HepG2 (cell line): ENCODE results near the gene P3H4. TPM values are rescaled to one million over a fixed set of nuclear protein-coding genes. Genes with fewer than 3 reads are reported as not detected.

Experiments
- BCL3 ChIP-seq: sonication (generic); formaldehyde crosslinking; IDR thresholded peaks from 2 replicates; pipeline ENCODE4 v1.5.1; 2020; ENCODE audit warnings: mild to moderate bottlenecking, missing genetic modification reagents, moderate library complexity
- CCAR2 ChIP-seq: fragments of 200-400 bp; formaldehyde crosslinking; optimal IDR thresholded peaks from 2 replicates; pipeline ENCODE3; 2018; ENCODE audit warnings: low read depth, mild to moderate bottlenecking, low read length, moderate library complexity
- DPF2 ChIP-seq: sonication (generic); formaldehyde crosslinking; IDR thresholded peaks from 2 replicates; pipeline ENCODE4 v1.4.0; 2020; ENCODE audit warnings: mild to moderate bottlenecking, low read depth, missing genetic modification reagents, borderline replicate concordance
- IKZF5 ChIP-seq: IDR thresholded peaks from 2 replicates; pipeline ENCODE4 v1.6.1; 2018; ENCODE audit warnings: missing genetic modification reagents, mild to moderate bottlenecking, missing compliant biosample characterization
- MEIS1 ChIP-seq: sonication (generic); formaldehyde crosslinking; IDR thresholded peaks from 2 replicates; pipeline ENCODE4 v1.9.0; 2021; ENCODE audit warnings: mild to moderate bottlenecking, missing genetic modification reagents, moderate library complexity, borderline replicate concordance
- NFATC3 ChIP-seq: sonication (generic); formaldehyde crosslinking; IDR thresholded peaks from 2 replicates; pipeline ENCODE4 v1.5.1; 2020; ENCODE audit warnings: mild to moderate bottlenecking, missing genetic modification reagents
- PHF21A ChIP-seq: sonication (generic); formaldehyde crosslinking; IDR thresholded peaks from 2 replicates; pipeline ENCODE4 v1.5.0; 2020; ENCODE audit warnings: mild to moderate bottlenecking, missing genetic modification reagents
- RAD21 ChIP-seq: fragments of 450-650 bp; formaldehyde crosslinking; IDR thresholded peaks from 2 replicates; pipeline ENCODE4 v1.5.0; 2020; ENCODE audit warnings: mild to moderate bottlenecking
- RARG ChIP-seq: sonication (generic); formaldehyde crosslinking; IDR thresholded peaks from 2 replicates; pipeline ENCODE4 v1.4.0; 2020; ENCODE audit warnings: low read depth, mild to moderate bottlenecking, missing genetic modification reagents
- RCOR2 ChIP-seq: IDR thresholded peaks from 2 replicates; pipeline ENCODE4 v1.6.1; 2016; ENCODE audit warnings: missing biosample characterization, missing genetic modification reagents
- STAT6 ChIP-seq: sonication (generic); formaldehyde crosslinking; IDR thresholded peaks from 2 replicates; pipeline ENCODE4 v1.4.0; 2020; ENCODE audit warnings: missing genetic modification reagents, mild to moderate bottlenecking, borderline replicate concordance
- ZBTB25 ChIP-seq: IDR thresholded peaks from 2 replicates; pipeline ENCODE4 v1.6.1; 2018; ENCODE audit warnings: missing genetic modification reagents
- ZHX2 ChIP-seq, 2 experiments: sonication (generic) in 1 of 2; formaldehyde crosslinking in 1 of 2; IDR thresholded peaks; 2 replicates each; pipeline versions ENCODE4 v1.6.1 to v1.9.0; 2014 to 2022; ENCODE audit warnings: antibody characterized with exemption in 1 of 2, borderline replicate concordance in 1 of 2, inconsistent platforms in 1 of 2, low read depth in 1 of 2, missing genetic modification reagents in 1 of 2
- ZKSCAN8 ChIP-seq: IDR thresholded peaks from 2 replicates; pipeline ENCODE4 v1.6.1; 2016; ENCODE audit warnings: borderline replicate concordance, missing genetic modification reagents, missing compliant biosample characterization
- ZSCAN25 ChIP-seq: sonication (generic); formaldehyde crosslinking; IDR thresholded peaks from 2 replicates; pipeline ENCODE4 v1.8.0; 2022; ENCODE audit warnings: mild to moderate bottlenecking, missing genetic modification reagents
- polyA plus RNA-seq, 8 experiments: library from polyadenylated mRNA; depleted of rRNA in 3 of 8; stranded (reverse) in 7 of 8; unstranded in 1 of 8; fragments of >200 nt; fragmentation: Illumina TruSeq in 4 of 8; extraction: Trizol in 4 of 8; gene quantifications; 2 replicates each; pipeline versions ENCODE4 v1.2.1 to v1.2.3, GENCODE V29; 2011 to 2016; ENCODE audit warnings: low read depth in 4 of 8, missing spikeins in 1 of 8, mixed read lengths in 1 of 8; ENCODE audit not compliant: insufficient read depth in 1 of 8
- total RNA-seq, 5 experiments: library from RNA; depleted of rRNA; stranded (reverse); fragments of >200 nt; fragmentation: Illumina TruSeq; extraction: Trizol; gene quantifications; 2 replicates each; pipeline ENCODE4 v1.2.3, GENCODE V29; 2016; ENCODE audit warnings: low read depth in 1 of 5

The P3H4 gene
- total and polyA plus RNA-seq, 2 of the 13 experiments (the other 11 are each of a cell fraction or from before 2014, with no cell fraction given), result 37.1 to 50.6 TPM

GRCh38 chr17:41772586-41773189 lies 39.1 kb downstream of the P3H4 start (continued):
- TF ChIP-seq ZHX2 (IDR thresholded peaks at IDR 0.05; ENCODE audit: low read depth) (0 out of 2 replicates have a peak, but pooled peaks have one; percentile 34), ZHX2 (CRISPR knock-in tag; IDR thresholded peaks at IDR 0.05; ENCODE audit: borderline replicate concordance) (no peak), RARG (CRISPR knock-in tag) (0 out of 2 replicates have a peak, but pooled peaks have one; percentile 39), PHF21A (CRISPR knock-in tag) (peak; percentile 98), DPF2 (CRISPR knock-in tag) (no peak), RCOR2 (CRISPR knock-in tag) (peak; percentile 38; the same call in 1 of the 2 replicates), MEIS1 (CRISPR knock-in tag) (0 out of 2 replicates have a peak, but pooled peaks have one; percentile 76), STAT6 (CRISPR knock-in tag) (peak; percentile 73; the same call in 1 of the 2 replicates), ZBTB25 (CRISPR knock-in tag) (0 out of 2 replicates have a peak, but pooled peaks have one; percentile 52), ZSCAN25 (CRISPR knock-in tag) (peak; percentile 86), BCL3 (CRISPR knock-in tag) (peak; percentile 62; the same call in 1 of the 2 replicates), NFATC3 (CRISPR knock-in tag) (0 out of 2 replicates have a peak, but pooled peaks have one; percentile 40), ZKSCAN8 (CRISPR knock-in tag) (0 out of 2 replicates have a peak, but pooled peaks have one; percentile 28), IKZF5 (CRISPR knock-in tag) (peak; percentile 67; the same call in 1 of the 2 replicates), RAD21 (CRISPR knock-in tag) (peak; percentile 34; the same call in 1 of the 2 replicates), CCAR2 (peak; percentile 86)
